Measurements from ENCODE around the gene MASP2. TPM values are rescaled to one million over a fixed set of nuclear protein-coding genes. Genes with fewer than 3 reads are reported as not detected.

Gene MASP2
- total RNA-seq, 4 donors from 2014 or later, result 0.19 TPM; not detected in 3

DNA sequence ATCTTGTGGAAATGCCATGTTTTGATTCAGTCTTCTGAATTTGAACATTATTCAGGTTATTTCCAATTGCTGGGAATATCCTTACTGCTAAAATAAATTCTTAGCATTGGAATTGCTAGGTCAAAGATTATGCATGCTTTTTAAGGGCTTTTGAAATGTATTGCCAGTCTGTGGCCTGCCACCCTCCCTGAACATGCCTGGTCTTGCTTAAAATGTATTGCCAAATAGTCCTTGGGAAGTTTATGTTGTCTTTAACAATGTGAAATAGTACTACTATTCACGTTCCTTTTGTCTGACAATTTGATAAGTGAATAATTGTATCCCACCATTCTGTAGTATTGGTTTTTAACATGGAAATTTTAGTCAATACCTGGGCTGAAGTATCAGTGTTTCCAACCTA is 21.0 kb downstream of the MASP2 start:
- Histone ChIP-seq H3K4me3 (no peak overlapping the region), H3K27me3 (no peaks in the 10 kb centered on the region), H3K36me3 (peaks cover 14 to 91% (median 32%) of the 10 kb centered on the region in 3 donors), H3K9me3 (no peaks in the 10 kb centered on the region), H3K4me1 (peaks cover 0 to 25% (median 0%) of the 10 kb centered on the region in 3 donors), H3K27ac (no peak overlapping the region)
- 41 to 57% methylated on average over 1 of the region's 1 CpG for WGBS, 2 donors
- no peak for DNase-seq
- intact Hi-C loops (cut with DNase I), result no loop called here
- TF ChIP-seq, protein P1, sequence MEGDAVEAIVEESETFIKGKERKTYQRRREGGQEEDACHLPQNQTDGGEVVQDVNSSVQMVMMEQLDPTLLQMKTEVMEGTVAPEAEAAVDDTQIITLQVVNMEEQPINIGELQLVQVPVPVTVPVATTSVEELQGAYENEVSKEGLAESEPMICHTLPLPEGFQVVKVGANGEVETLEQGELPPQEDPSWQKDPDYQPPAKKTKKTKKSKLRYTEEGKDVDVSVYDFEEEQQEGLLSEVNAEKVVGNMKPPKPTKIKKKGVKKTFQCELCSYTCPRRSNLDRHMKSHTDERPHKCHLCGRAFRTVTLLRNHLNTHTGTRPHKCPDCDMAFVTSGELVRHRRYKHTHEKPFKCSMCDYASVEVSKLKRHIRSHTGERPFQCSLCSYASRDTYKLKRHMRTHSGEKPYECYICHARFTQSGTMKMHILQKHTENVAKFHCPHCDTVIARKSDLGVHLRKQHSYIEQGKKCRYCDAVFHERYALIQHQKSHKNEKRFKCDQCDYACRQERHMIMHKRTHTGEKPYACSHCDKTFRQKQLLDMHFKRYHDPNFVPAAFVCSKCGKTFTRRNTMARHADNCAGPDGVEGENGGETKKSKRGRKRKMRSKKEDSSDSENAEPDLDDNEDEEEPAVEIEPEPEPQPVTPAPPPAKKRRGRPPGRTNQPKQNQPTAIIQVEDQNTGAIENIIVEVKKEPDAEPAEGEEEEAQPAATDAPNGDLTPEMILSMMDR (IDR thresholded peaks at IDR 0.05), result no peak
- no peak for TF ChIP-seq POLR2A (IDR thresholded peaks at IDR 0.05)

DNA sequence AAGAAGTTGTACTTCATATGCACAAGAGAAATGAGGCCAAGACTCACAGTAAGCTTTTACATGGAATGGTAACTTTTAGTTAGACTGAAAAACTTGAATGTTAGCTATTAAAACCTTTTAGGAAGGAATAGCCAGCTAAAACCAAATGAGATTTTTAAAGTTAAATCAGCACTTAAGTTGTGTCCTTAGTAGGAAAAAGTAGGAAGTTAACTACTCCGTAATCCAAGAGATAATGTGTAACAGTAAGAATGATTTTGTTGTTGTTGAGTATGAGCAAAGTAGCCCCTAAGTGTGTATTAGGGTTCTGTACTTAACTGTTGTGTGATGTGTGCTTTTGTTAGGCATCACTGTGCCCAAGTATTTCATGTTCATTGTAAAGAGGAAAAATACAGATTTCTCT is 21.4 kb downstream of the MASP2 start:
- no peak overlapping the region for H3K27ac ChIP-seq
- no peak for DNase-seq
- peaks cover 14 to 93% (median 37%) of the 10 kb centered on the region in 3 donors for H3K36me3 ChIP-seq
- no peak overlapping the region for H3K4me3 ChIP-seq
- H3K4me1 ChIP-seq, result peaks cover 0 to 25% (median 0%) of the 10 kb centered on the region in 3 donors
- 90 to 100% methylated on average over 1 of the region's 1 CpG for whole genome bisulfite sequencing, 2 donors
- intact Hi-C loops (cut with DNase I), result no loop called here
- no peak for TF ChIP-seq POLR2A (IDR thresholded peaks at IDR 0.05)
- TF ChIP-seq, protein P1 (IDR thresholded peaks at IDR 0.05), result no peak
- no peaks in the 10 kb centered on the region for H3K9me3 ChIP-seq
- H3K27me3 ChIP-seq, result no peaks in the 10 kb centered on the region

DNA sequence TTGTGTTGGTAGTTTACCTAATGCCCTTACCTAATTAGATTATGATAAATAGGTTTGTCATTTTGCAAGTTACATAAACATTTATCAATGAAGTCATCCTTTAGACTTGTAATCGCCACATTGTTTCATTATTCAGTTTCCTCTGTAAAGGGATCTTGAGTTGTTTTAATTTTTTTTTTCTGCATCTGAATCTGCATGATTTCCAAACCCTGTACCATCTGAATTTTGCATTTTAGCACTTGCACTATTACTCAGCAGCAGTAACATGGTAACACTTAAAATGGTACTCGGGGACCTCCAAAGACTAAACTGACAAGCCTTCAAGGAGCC is 22.2 kb downstream of the MASP2 start:
- 64 to 85% methylated on average over 2 of the region's 2 CpGs for WGBS, 2 donors
- intact Hi-C loops (cut with DNase I), result no loop called here
- Histone ChIP-seq H3K27ac (no peak overlapping the region), H3K27me3 (no peaks in the 10 kb centered on the region), H3K4me1 (peaks cover 0 to 25% (median 0%) of the 10 kb centered on the region in 3 donors), H3K36me3 (peaks cover 14 to 93% (median 45%) of the 10 kb centered on the region in 3 donors), H3K4me3 (no peak overlapping the region), H3K9me3 (no peaks in the 10 kb centered on the region)
- TF ChIP-seq, protein P1 (IDR thresholded peaks at IDR 0.05), result no peak
- TF ChIP-seq POLR2A (IDR thresholded peaks at IDR 0.05), result no peak
- no peak for DNase-seq

DNA sequence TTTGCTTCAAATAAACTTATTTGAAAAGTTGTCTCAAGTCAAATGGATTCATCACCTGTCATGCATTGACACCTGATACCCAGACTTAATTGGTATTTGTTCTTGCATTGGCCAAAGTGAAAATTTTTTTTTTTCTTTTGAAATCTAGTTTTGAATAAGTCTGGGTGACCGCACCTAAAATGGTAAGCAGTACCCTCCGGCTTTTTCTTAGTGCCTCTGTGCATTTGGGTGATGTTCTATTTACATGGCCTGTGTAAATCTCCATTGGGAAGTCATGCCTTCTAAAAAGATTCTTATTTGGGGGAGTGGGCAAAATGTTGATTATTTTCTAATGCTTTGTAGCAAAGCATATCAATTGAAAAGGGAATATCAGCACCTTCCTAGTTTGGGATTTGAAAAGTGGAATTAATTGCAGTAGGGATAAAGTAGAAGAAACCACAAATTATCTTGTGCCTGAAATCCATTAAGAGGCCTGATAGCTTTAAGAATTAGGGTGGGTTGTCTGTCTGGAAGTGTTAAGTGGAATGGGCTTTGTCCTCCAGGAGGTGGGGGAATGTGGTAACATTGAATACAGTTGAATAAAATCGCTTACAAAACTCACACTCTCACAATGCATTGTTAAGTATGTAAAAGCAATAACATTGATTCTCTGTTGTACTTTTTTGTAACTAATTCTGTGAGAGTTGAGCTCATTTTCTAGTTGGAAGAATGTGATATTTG is 22.7 kb downstream of the MASP2 start:
- intact Hi-C loops (cut with DNase I), result no loop called here
- Histone ChIP-seq H3K27me3 (no peaks in the 10 kb centered on the region), H3K27ac (no peak overlapping the region), H3K4me1 (peaks cover 0 to 25% (median 0%) of the 10 kb centered on the region in 3 donors), H3K4me3 (no peak overlapping the region), H3K36me3 (peaks cover 14 to 93% (median 47%) of the 10 kb centered on the region in 3 donors), H3K9me3 (no peaks in the 10 kb centered on the region)
- TF ChIP-seq, protein P1 (IDR thresholded peaks at IDR 0.05), result no peak
- no peak for TF ChIP-seq POLR2A (IDR thresholded peaks at IDR 0.05)
- 75 to 76% methylated on average over 3 of the region's 3 CpGs for WGBS, 2 donors
- no peak for DNase-seq

GRCh38 chr1:11023201-11023600 is 23.8 kb downstream of the MASP2 start:
- H3K9me3 ChIP-seq, result no peaks in the 10 kb centered on the region
- peaks cover 14 to 99% (median 58%) of the 10 kb centered on the region in 3 donors for H3K36me3 ChIP-seq
- no peak for DNase-seq
- intact Hi-C loops (cut with DNase I), result no loop called here
- H3K27ac ChIP-seq, result no peak overlapping the region
- no peak overlapping the region for H3K4me3 ChIP-seq
- TF ChIP-seq, protein P1 (IDR thresholded peaks at IDR 0.05), result no peak
- TF ChIP-seq POLR2A (IDR thresholded peaks at IDR 0.05), result no peak
- peaks cover 0 to 28% (median 0%) of the 10 kb centered on the region in 3 donors for H3K4me1 ChIP-seq
- no peaks in the 10 kb centered on the region for H3K27me3 ChIP-seq
- 90 to 94% methylated on average over 14 of the region's 14 CpGs for WGBS, 2 donors

All from esophagus squamous epithelium (tissue), 5 donors.